CD4-positive, alpha-beta T cell treated with Interleukin-12 subunit alpha and Interleukin-12 subunit beta, for 1 hour (primary cell): ENCODE measurements around the gene TMEM30A.

Source experiments
- DNase-seq: peaks from one replicate; pipeline ENCODE4 v3.0.0-alpha.2; 2020

TMEM30A gene

GRCh38 chr6:75211920-75212590 is 72.5 kb downstream of the TMEM30A start:
- no peak for DNase-seq

GRCh38 chr6:75210885-75211739 is 73.5 kb downstream of the TMEM30A start:
- DNase-seq, result peak; percentile 67

GRCh38 chr6:75209184-75209723 is 75.3 kb downstream of the TMEM30A start:
- DNase-seq, result no peak

GRCh38 chr6:75208298-75209183 is 76.1 kb downstream of the TMEM30A start:
- peak; percentile 79 for DNase-seq

GRCh38 chr6:75206576-75207342 is 77.8 kb downstream of the TMEM30A start:
- no peak for DNase-seq

GRCh38 chr6:75205776-75206575 is 78.6 kb downstream of the TMEM30A start, which contains the start of gene COL12A1:
Gene COL12A1 (minus strand): TSS chr6:75206053. CDS start chr6:75202792, 3,261 bp downstream.
- DNase-seq, result no peak

- DNase-seq, result no peak
These were observed 79.4 kb downstream of the TMEM30A start for GRCh38 chr6:75204959-75205775.

- no peak for DNase-seq
These were observed 80.2 kb downstream of the TMEM30A start for GRCh38 chr6:75204217-75204958.

GRCh38 chr6:75203721-75204120 is 80.9 kb downstream of the TMEM30A start:
- DNase-seq, result no peak
